LHCN-M2 (cell line): ENCODE measurements around the gene CRTC2. TPM values are rescaled to one million over a fixed set of nuclear protein-coding genes. Genes with fewer than 3 reads are reported as not detected.
"Not testable (repeated sequence)": the region's sequence is repeated elsewhere in the genome, so short reads cannot be mapped to it uniquely, and the experiment has no call there.

Experiments
- DNase-seq: peaks from one replicate; pipeline ENCODE4 v3.0.0-alpha.2; 2012; ENCODE audit warnings: low read depth
- polyA plus RNA-seq: library from polyadenylated mRNA; unstranded; fragments of >200 nt; gene quantifications from one replicate; pipeline ENCODE4 v1.2.1, GENCODE V29; 2012; ENCODE audit warnings: missing spikeins
- total RNA-seq: library from RNA; depleted of rRNA; stranded (reverse); fragments of >200 nt; gene quantifications from 2 replicates; pipeline ENCODE4 v1.2.3, GENCODE V29; 2014; rRNA removed

The CRTC2 gene, protein sequence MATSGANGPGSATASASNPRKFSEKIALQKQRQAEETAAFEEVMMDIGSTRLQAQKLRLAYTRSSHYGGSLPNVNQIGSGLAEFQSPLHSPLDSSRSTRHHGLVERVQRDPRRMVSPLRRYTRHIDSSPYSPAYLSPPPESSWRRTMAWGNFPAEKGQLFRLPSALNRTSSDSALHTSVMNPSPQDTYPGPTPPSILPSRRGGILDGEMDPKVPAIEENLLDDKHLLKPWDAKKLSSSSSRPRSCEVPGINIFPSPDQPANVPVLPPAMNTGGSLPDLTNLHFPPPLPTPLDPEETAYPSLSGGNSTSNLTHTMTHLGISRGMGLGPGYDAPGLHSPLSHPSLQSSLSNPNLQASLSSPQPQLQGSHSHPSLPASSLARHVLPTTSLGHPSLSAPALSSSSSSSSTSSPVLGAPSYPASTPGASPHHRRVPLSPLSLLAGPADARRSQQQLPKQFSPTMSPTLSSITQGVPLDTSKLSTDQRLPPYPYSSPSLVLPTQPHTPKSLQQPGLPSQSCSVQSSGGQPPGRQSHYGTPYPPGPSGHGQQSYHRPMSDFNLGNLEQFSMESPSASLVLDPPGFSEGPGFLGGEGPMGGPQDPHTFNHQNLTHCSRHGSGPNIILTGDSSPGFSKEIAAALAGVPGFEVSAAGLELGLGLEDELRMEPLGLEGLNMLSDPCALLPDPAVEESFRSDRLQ
- 10.3 and 10.4 TPM in 2 replicates for total RNA-seq
- polyA plus RNA-seq, result 17.4 TPM

- peak; percentile 98 for DNase-seq
These were observed at the start of gene CRTC2 for GRCh38 chr1:153958111-153958960. CRTC2 (minus strand) TSS chr1:153958612; CDS start chr1:153958497, 115 bp downstream.

GRCh38 chr1:154006136-154006535, 47.7 kb upstream of the CRTC2 start:
- peak; percentile 66 for DNase-seq

- DNase-seq, result no peak
These were observed 42.0 kb upstream of the CRTC2 start for GRCh38 chr1:154000420-154000819.

DNA sequence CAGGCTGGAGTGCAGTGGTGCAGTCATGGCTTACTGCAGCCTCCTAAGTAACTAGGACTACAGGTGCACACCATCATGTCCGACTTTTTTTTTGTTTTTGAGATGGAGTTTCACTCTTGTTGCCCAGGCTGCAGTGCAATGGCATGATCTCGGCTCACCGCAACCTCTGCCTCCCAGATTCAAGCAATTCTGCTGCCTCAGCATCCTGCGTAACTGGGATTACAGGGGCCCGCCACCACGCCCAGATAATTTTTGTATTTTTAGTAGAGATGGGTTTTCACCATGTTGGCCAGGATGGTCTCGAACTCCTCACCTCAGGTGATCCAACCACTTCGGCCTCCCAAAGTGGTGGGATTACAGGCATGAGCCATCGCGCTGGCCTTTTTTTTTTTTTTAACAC, 38.5 kb upstream of the CRTC2 start:
- not testable (repeated sequence) for DNase-seq

GRCh38 chr1:153995640-153996039, 37.2 kb upstream of the CRTC2 start:
- no peak for DNase-seq

- no peak for DNase-seq
These were observed 36.8 kb upstream of the CRTC2 start for GRCh38 chr1:153995202-153995601.

GRCh38 chr1:153991806-153992205, 33.4 kb upstream of the CRTC2 start:
- no peak for DNase-seq

- DNase-seq, result no peak
These were observed 32.8 kb upstream of the CRTC2 start for GRCh38 chr1:153991151-153991630.

DNA sequence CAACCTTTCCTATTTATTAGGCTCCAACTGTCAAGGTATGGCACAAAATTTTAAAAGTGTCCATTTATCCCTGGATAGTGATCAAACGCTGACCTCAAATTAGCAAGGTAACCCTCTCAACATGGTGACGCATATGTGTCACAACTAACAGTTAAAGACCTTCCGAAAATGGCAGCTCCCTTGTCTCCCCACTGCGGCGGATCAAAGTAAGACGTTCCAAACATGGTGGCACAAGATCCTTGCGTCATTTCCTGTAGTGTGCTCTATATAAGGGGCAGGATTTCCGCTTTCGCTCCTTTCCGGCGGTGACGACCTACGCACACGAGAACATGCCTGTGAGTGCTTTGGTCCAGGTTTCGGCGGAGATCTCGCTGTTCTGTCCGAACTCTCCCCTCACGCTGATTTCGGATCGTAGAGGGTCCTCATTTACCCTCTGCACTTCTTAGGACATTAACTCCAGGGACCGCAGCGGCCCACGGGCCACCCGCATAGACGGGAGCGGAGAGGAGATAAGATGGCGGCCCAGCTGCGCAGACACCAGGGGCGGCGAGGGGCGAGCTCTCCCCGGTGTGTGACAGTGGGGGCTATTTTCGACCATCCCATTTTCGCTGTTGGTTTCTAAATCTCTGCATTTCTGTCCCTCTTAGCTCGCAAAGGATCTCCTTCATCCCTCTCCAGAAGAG, 32.2 kb upstream of the CRTC2 start, which contains the start of gene RPS27:
Gene RPS27 (plus strand): TSS at position 295 of the 683 bp plus-strand sequence. CDS start 35 bp downstream, at position 330.
- DNase-seq, result peak; percentile 98

- DNase-seq, result no peak
These were observed 29.2 kb upstream of the CRTC2 start for GRCh38 chr1:153987621-153988020.

GRCh38 chr1:153985941-153986761, 27.7 kb upstream of the CRTC2 start, which contains the start of gene RAB13:
RAB13 (minus strand) TSS chr1:153986339; CDS start chr1:153986236, 103 bp downstream.
- peak; percentile 83 for DNase-seq

DNA sequence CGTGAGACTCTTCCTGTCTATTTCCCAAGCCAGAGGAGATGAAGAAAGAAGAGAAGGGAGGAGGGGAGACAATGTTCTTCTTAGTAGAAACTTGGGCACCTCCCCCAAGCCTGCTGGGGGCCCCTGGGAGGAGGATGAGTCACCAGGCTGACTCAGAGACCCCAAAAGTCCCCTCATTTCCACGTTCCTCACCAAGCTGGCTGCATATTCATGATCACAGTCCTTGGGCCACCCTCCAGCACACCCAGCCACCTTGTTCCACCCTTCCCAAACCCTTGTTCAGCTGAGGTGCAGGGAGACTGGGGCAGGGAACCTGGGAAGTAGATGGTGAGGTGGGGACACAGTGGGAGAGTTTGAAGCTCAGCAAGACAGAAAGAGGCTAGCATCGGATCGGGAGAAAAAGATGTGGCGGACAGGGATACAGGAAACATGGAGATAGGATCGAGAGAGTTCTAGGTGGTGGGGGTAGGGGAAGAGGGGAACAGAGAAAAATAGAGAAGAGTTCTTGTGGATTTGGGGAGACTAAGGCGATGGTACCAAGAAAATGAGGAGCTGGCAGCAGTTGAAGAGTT, 27.0 kb upstream of the CRTC2 start:
- DNase-seq, result peak; percentile 79

DNA sequence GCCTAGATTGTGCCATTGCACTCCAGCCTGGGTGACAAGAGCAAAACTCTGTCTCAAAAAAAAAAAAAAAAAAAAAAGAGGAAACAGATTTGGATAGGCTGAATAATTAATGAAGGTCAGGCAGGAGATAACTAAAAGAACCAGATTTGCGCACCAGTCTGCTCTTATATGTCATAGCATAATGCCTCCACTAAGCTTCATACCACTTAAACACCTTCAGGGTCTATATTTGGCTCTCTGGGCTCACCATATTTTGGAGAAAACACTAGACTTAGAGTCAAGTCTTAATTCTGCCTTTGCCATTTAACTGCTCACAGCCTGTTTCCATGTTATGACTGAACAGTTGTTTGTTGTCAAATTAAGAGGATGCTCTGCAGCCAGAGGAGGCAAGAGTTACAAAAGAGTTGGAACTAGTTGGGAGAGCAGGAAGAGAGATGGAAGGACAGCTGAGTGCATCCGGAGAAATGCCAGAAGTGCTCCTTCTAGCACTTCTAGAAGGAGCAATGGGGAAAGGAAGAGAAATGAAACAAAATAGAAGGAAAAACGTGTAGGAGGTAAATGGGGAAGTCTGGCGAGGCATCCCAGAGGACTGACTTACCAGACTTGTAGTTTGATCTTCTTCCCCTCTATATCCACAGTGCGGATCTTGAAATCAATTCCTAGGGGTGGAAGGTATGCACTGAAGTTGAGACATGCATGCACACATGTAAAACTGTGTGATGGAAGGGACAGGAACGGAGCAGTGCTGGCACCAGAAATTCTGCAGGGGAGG, 25.9 kb upstream of the CRTC2 start:
- DNase-seq, result no peak

DNA sequence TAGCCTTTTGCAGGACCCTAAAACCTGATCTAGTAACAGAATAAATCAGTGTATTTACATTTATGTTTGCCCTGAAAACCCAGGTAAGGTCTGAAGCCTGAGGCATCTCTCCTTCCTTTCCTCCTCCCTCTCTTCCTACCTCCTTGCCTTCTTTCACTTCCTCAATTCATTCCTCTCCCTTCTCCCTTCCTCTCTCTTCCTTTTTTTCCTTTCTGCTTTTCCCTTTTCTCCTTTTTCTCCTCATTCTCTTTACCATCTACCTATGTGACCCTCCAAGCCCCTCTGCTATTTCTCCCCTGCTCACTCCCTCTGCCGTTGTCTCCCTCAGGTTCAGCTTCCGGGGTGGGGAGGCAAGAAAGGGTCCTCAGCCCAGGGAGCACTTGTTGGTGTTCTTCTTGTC, 23.3 kb upstream of the CRTC2 start:
- not testable (repeated sequence) for DNase-seq

- DNase-seq, result not testable (repeated sequence)
These were observed 20.7 kb upstream of the CRTC2 start for GRCh38 chr1:153979091-153979490.

- DNase-seq, result no peak
These were observed 20.0 kb upstream of the CRTC2 start for GRCh38 chr1:153978274-153978909.

- peak; percentile 78 for DNase-seq
These were observed 19.1 kb upstream of the CRTC2 start, which contains the start of gene JTB for GRCh38 chr1:153977250-153978240. JTB (minus strand) TSS chr1:153977674; CDS start chr1:153977252, 422 bp downstream.
